HL-60/S4 treated with retinoic acid at 250 ng/mL for 4 days and 3 days (cell line): ENCODE data around the gene ZMYND10.

Source experiments
- in situ Hi-C: fragments of 300-500 bp; cut with MboI; formaldehyde crosslinking; loops from 2 replicates; pipeline ENCODE4 v1.7.0; 2022; ENCODE audit warnings: low sequenced_read_pairs

ZMYND10 gene

DNA sequence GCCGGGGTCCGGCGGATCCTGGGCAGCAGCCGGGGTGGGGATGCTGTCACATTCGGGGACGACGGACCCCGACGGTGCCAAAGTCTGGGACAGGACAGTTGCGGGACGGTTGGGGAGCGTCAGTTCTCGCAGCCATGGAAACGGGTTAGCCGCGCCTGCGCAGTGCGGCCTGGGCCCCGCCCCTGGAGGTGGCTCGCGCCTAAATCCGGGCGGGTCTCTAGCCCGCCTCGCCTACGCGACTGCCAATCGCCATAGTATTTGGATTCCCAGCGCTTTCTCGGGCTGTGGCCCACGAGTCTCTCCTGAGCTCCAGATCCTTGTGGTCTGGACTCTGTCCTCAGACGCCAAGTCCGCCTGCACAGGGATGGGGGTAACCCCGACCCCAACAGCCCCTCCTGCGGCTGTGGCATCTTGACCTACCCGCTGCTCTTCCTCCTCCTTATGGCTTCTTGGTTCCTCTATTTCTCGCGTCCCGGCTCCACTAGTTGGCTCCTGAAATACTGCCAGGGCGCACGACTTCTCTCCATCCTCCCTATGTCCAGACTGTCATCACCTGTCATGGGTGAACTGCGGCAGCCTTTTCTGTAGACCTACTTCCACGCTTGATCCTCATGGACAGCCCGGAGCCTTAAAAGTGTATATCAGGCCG lies at the start of gene ZMYND10:
ZMYND10 (minus strand) TSS at position 147 of the 649 bp plus-strand sequence. CDS start 153 bp downstream, outside the sequence.
- in situ Hi-C loops = no loop called here

- in situ Hi-C loops = no loop called here
Measured at GRCh38 chr3:50393061-50393460, 47.5 kb upstream of the ZMYND10 start.

- in situ Hi-C loops = no loop called here
Measured at GRCh38 chr3:50392101-50392715, 46.7 kb upstream of the ZMYND10 start.

DNA sequence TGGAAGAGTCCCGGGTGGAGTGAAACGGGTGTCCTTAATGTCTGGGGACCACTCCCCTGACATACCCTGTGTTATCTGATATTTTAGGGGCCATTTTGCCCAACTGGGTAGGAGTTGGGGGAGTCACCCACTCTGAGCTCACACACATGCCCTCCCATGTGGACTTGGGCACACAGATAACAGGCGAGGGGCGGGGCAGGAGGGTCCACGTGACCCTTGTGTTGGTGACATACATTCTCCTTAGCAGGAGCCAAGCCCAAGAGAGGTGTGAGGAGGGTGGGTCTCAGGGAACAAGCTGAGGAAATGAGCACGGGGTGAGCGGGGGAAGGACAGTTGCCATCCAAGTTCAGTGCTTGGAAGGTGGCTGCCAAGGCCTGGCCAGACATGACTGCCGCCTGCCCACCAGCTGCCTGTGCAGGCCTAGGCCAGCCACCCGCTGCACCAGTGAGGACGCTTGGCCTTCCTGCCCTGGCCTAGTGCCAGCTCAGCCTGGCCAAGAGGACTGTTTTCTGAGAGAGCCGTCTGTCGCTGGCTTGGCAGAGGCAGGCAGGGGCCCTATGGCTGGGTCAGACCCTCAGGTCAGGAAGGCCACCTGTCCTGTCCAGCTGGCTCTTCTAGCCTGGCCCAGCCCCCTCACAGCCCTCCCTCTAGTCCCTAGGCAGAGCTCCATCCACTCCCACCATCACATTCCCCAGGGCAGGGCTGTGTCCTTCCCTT lies 45.1 kb upstream of the ZMYND10 start:
- in situ Hi-C loops = no loop called here

GRCh38 chr3:50389414-50389767 lies 43.9 kb upstream of the ZMYND10 start:
- in situ Hi-C loops = no loop called here

- in situ Hi-C loops = no loop called here
Measured at GRCh38 chr3:50388720-50389413, 43.3 kb upstream of the ZMYND10 start.

DNA sequence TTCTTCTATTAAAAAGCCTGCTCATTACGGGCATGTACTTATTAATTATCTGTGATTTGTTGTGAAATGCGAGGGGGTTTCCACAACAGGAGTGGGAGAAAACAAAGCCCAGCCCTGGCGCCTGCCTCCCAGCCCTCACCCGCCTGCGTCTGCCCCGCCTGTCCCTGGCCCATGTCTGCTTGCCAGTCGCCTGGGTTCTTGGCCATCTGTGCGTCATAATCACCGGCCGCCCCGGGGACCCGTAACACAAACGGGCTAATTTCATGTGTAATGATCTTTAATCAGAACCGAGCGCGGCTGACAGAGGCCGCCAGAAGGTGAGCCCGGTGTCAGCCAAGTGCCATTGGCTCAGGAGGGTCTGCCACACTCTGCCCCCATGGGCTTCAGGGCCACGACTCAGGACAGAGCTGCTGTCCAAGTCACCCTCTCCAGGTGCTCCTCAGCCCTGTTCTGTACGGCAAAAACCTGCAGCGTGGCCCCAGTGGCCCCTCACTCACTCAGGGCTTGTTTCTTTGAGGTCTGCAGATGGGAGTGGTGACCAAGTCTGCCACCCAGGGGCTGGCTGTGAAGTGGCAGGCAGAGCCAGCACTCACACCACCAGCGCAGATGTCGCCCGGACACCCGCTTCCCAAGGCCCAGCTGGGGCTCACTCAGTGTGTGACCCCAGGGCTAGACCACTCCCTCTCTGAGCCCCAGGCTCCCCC lies 42.6 kb upstream of the ZMYND10 start:
- in situ Hi-C loops = no loop called here

DNA sequence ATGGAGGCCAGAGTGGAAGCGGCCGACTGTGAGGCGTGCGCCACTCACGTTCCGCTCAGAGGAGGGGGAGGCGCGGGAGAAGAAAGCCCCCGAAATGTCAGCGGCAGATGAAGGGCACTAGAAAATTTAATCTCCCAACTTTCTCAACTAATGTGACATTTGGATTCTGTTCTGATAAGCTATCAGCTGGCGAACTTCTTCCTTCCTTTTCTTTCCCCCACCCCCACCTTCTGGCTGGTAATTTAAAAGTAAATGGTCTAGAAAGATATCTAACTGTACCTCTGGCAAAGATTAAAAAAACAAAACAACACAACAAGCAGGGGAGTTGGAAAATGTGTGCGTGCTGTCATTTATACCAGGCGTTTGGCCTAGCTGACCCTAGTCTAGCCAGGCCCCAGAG lies 40.2 kb upstream of the ZMYND10 start:
- in situ Hi-C loops = no loop called here

DNA sequence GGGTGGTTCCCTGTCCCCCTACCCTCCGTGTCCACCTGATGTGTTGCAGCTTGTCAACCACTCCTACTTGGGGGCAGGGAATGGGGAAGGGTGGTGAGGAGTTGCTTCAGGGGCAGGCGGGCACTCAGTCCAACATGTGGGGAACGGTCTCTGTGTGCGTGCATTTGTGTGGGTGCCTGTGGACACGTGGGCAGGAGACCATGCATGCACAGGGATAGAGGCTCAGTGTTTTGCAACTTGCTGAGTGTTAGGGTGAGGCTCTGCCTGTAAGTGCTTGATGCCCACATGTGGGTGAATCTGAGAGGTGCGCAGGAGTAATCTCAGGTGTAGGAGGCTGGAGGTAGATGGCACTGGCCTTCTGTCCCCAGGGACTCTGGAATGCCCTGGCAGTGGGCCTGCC lies 38.2 kb upstream of the ZMYND10 start:
- in situ Hi-C loops = no loop called here

DNA sequence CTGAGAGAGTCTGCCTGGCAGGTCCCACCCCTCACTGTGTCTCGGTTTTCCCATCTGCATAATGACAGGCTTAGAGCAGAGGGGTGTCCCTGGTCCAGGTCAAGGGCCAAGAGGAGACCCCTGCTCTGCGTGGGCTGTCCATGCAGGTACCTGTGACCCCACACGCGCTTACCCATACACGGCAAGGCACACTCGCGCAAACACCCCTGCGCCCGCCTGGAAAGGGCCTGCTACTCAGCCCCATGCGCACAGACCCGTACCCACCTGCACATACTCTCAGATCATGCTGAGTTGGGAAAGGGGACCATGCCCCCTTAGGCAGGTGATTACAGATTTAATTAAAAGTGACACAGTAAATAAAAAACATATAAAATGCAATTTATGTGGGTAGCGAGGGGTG lies 37.2 kb upstream of the ZMYND10 start:
- in situ Hi-C loops = no loop called here

- in situ Hi-C loops = no loop called here
Measured at GRCh38 chr3:50381383-50381782, 35.9 kb upstream of the ZMYND10 start.

DNA sequence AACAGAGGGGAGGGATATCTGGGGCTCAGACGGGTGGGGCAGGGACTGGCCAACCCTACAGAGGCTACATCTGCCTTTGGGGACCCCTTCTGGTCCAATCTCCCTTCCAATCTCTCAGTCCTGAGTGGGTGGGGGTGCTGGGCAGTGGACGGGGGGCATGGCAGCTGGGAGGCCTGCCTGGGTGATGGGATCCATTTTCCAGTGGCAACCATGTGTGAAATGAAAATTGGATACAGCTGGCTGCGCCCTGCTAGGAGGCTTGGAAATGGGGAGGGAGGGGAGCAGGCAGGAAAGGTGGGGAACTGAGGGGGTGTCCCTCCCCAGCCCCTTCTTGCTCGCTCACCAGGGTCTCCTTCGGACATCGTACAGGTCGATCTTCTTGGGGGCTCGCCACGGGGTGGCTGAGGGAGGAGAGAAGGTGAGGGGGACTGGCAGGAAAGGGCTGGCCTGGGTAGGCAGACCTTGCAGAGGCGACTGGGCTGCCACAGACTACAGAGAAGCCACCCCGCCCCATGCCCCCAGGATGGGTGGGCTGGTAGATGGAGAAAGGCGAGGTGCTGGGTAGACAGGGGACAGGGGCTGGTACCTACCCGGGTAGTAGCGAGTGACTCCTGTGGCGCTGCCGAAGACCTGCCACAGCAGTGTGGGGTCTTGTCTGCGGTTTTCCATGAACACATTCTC lies 35.0 kb upstream of the ZMYND10 start:
- in situ Hi-C loops = no loop called here

GRCh38 chr3:50378757-50379156 lies 33.2 kb upstream of the ZMYND10 start:
- in situ Hi-C loops = no loop called here

GRCh38 chr3:50378024-50378423 lies 32.5 kb upstream of the ZMYND10 start:
- in situ Hi-C loops = no loop called here

GRCh38 chr3:50375258-50375931 lies 29.9 kb upstream of the ZMYND10 start:
- in situ Hi-C loops = no loop called here

DNA sequence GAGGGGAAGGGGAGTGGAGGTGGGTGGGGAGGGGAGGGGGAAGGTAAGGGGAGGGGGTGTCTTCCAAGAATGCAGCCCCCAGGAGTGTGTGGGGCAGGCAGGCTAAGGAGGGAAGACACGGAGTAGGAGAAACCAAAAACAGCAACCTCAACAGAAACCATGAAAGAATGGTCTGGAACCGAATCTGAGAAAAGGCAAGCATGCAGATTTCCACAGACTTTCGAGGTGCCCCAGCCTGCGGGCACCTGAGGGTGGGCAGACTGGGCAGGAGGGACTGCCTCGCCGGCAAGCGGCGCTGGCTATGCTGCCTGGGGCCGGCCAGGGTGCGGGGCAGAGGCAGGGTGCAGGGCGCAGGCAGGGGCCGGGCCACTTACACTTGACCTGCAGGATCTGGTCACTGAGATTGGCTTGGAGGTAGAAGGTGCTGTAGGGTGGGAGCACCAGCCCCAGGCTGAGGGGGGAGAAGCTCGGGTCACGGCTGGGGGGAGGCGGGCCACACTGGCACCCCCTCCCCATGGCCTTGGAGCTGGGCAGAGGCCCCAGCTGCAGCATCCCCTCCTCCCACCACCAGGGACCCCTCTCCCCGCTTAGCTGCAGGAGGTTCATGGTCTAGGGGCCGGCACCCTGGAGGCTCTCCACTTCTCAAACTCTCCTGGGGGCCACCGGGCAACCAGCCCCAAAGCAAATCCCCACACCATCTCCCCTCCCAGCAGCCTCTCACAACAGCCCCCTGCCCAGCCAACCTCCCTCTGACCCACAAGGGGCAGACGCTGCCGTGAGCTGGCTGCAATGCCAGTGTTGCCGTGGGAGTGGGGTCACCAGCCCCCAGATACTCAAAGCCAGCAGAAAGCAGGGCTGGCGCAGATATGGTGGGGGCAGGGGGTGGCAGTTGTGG lies 29.1 kb upstream of the ZMYND10 start:
- in situ Hi-C loops = loop anchor here (25.0 kb wide), 1 partner anchor 163 kb away; no protein-coding TSS in a partner anchor

DNA sequence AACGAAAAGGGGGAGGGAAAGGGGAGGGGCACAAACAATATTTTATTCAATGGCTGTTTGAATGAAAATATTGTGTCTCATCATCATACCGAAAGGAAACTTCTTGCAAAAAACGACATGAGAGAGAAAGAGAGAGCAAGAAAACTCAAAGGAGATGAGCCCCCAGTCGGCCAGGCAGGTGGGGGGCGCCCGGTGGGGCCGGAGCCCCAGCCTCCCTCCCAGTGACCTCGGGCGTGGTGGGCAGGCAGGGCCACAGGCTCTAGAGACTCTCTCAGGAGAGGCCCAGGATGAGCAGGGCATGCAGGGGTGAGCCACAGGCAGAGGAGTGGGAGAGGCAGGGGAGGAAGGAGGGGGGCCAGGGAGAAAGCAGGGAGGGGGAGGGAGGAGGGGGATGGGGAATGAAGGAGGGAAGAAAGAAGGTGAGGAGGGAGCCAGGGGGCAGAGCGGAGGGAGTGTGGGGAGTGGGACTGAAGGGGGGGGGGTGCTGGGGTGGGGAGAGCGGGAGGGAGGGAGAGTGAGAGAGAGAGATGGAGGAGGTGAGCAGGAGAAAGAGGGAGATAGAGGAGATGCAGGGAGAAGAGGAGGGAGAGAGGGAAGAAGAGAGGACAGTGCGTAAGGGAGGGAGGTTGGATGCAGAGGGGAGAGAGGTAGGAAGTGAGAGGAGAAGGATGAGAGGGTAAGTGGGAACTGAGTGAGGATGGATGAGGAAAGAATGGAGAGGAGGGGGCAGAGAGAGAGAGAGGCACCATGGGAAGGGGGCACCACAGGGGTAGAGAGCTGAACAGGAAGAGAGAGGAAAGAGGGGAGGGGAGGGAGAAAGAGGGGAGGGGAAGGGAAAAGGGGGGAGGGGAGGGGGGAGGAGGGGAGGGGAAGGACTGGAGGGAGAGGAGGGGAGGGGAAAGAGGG lies 27.9 kb upstream of the ZMYND10 start:
- in situ Hi-C loops = loop anchor here (25.0 kb wide), 1 partner anchor 164 kb away; no protein-coding TSS in a partner anchor

- in situ Hi-C loops = loop anchor here (25.0 kb wide), 1 partner anchor 165 kb away; no protein-coding TSS in a partner anchor
Measured at GRCh38 chr3:50372349-50372748, 26.8 kb upstream of the ZMYND10 start.
